Measurements from ENCODE around the gene KANSL1.

The KANSL1 gene

DNA sequence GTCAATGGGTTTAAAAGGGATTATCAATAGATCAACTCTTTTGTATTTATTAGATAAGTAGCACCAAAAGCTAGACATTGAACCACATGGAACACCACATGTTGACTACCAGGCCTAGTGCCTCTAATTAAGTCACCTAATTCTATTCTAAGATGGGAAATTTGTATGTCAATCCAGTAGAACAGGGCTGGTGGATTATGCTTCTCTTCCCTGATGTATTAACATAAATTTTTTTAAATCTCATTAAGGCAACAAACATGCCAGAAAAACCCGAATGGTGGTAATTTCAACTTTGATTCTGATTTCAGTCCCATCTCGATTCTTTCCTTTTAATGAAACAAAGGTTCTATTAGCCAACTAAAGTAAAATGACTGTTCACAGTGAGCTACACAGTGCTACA lies 92.6 kb downstream of the KANSL1 start:
- Histone ChIP-seq H3K27me3 (replicated peaks; ENCODE audit: insufficient read depth, low read length) (no peaks in the 10 kb centered on the region), H3F3A (ENCODE audit: insufficient read depth, low read length) (no peaks in the 10 kb centered on the region), H3K4me2 (ENCODE audit: low read depth, low read length) (no peak overlapping the region), H3K36me3 (replicated peaks; ENCODE audit: insufficient read depth, low read length) (no peaks in the 10 kb centered on the region), H3K27ac (ENCODE audit: low read length) (no peak overlapping the region), H3K4me3 (ENCODE audit: low read length) (no peak overlapping the region), H4K20me1 (ENCODE audit: insufficient read depth, low read length) (peaks cover 11% of the 10 kb centered on the region; the same call in 1 of the 2 replicates), H3K4me1 (ENCODE audit: low read length) (peaks cover 9% of the 10 kb centered on the region; the same call in 1 of the 2 replicates), H3K79me2 (ENCODE audit: low read length) (peaks cover 93% of the 10 kb centered on the region), H3K9me3 (replicated peaks; ENCODE audit: insufficient read depth, low read length) (no peaks in the 10 kb centered on the region), H2AFZ (ENCODE audit: low read length) (no peak overlapping the region), H3K9me2 (replicated peaks; ENCODE audit: insufficient read depth, low read length) (no peaks in the 10 kb centered on the region), H3K9ac (ENCODE audit: low read length) (no peak overlapping the region)
- no peak for DNase-seq
- TF ChIP-seq EZH2 (optimal IDR thresholded peaks at IDR 0.05; ENCODE audit: low read depth, low read length), result no peak
- TF ChIP-seq CTCF (IDR thresholded peaks at IDR 0.05; ENCODE audit: low read length), result no peak
- TF ChIP-seq EZH2phosphoT487 (IDR thresholded peaks at IDR 0.05; ENCODE audit: low read length), result no peak

DNA sequence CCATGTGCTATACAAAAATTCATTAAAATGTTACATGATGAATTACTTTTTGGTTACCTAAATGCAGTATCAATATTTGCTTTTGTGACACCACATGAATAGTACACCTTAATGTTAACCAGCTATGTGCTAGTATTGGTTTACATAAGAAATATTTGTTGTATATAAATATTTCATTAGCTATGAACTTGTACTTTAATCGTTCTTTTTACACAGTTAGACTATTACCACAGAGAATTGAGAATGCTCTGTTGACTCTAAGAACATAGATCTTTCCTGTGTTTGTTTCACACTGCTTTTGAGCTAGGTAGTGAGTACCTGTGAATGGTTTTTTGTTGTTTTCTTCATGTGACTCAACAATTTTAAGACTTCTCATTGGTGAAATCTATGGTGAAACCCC lies 93.4 kb downstream of the KANSL1 start:
- no peak overlapping the region for H3K27ac ChIP-seq (ENCODE audit: low read length)
- H4K20me1 ChIP-seq (ENCODE audit: insufficient read depth, low read length), result peaks cover 13% of the 10 kb centered on the region; the same call in 1 of the 2 replicates
- DNase-seq, result no peak
- H3K4me1 ChIP-seq (ENCODE audit: low read length), result peaks cover 9% of the 10 kb centered on the region; the same call in 1 of the 2 replicates
- H3K4me2 ChIP-seq (ENCODE audit: low read depth, low read length), result no peak overlapping the region
- H3K79me2 ChIP-seq (ENCODE audit: low read length), result peaks cover 93% of the 10 kb centered on the region
- no peaks in the 10 kb centered on the region for H3F3A ChIP-seq (ENCODE audit: insufficient read depth, low read length)
- H3K9me3 ChIP-seq (replicated peaks; ENCODE audit: insufficient read depth, low read length), result no peaks in the 10 kb centered on the region
- no peaks in the 10 kb centered on the region for H3K27me3 ChIP-seq (replicated peaks; ENCODE audit: insufficient read depth, low read length)
- H3K4me3 ChIP-seq (ENCODE audit: low read length), result no peak overlapping the region
- no peak overlapping the region for H2AFZ ChIP-seq (ENCODE audit: low read length)
- no peaks in the 10 kb centered on the region for H3K9me2 ChIP-seq (replicated peaks; ENCODE audit: insufficient read depth, low read length)
- H3K36me3 ChIP-seq (replicated peaks; ENCODE audit: insufficient read depth, low read length), result no peaks in the 10 kb centered on the region
- no peak for TF ChIP-seq EZH2phosphoT487 (IDR thresholded peaks at IDR 0.05; ENCODE audit: low read length)
- TF ChIP-seq EZH2 (optimal IDR thresholded peaks at IDR 0.05; ENCODE audit: low read depth, low read length), result no peak
- no peak for TF ChIP-seq CTCF (IDR thresholded peaks at IDR 0.05; ENCODE audit: low read length)
- H3K9ac ChIP-seq (ENCODE audit: low read length), result no peak overlapping the region

DNA sequence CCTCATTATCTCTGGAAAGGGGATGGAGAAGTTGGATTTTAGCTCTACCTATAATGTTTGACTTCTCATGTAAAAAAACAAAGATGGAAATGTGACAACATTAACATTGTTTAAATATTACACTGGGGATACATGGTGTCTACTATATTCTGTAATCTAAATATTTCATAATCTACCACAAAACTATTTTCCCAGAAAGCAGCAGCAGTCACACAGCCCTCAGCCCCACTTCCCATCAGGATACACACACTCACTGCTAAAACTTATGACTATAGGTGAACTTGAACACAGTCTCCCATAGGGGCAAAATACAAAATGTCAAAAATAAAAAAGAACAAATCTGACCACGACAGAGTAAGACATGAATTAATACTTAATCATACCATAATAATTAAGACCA lies 95.7 kb downstream of the KANSL1 start:
- Histone ChIP-seq H3K79me2 (ENCODE audit: low read length) (peaks cover 86% of the 10 kb centered on the region), H3K9me3 (replicated peaks; ENCODE audit: insufficient read depth, low read length) (no peaks in the 10 kb centered on the region)

More for the DNA sequence above, 95.7 kb downstream of the KANSL1 start:
- Histone ChIP-seq H4K20me1 (ENCODE audit: insufficient read depth, low read length) (peaks cover 15% of the 10 kb centered on the region; the same call in 1 of the 2 replicates), H3F3A (ENCODE audit: insufficient read depth, low read length) (no peaks in the 10 kb centered on the region), H3K27ac (ENCODE audit: low read length) (no peak overlapping the region), H3K9me2 (replicated peaks; ENCODE audit: insufficient read depth, low read length) (no peaks in the 10 kb centered on the region), H3K4me2 (ENCODE audit: low read depth, low read length) (no peak overlapping the region), H3K4me3 (ENCODE audit: low read length) (no peak overlapping the region), H2AFZ (ENCODE audit: low read length) (no peak overlapping the region), H3K4me1 (ENCODE audit: low read length) (peaks cover 9% of the 10 kb centered on the region; the same call in 1 of the 2 replicates), H3K9ac (ENCODE audit: low read length) (no peak overlapping the region), H3K36me3 (replicated peaks; ENCODE audit: insufficient read depth, low read length) (0 out of 2 replicates have a peak, but pooled peaks cover 5% of the 10 kb centered on the region), H3K27me3 (replicated peaks; ENCODE audit: insufficient read depth, low read length) (no peaks in the 10 kb centered on the region)
- TF ChIP-seq CTCF (IDR thresholded peaks at IDR 0.05; ENCODE audit: low read length) (no peak), EZH2 (optimal IDR thresholded peaks at IDR 0.05; ENCODE audit: low read depth, low read length) (no peak), EZH2phosphoT487 (IDR thresholded peaks at IDR 0.05; ENCODE audit: low read length) (no peak)
- no peak for DNase-seq
